ENCODE results near the gene HCCS. TPM values are rescaled to one million over a fixed set of nuclear protein-coding genes. Genes with fewer than 3 reads are reported as not detected.

Gene HCCS
- total RNA-seq, 1 experiment from 2014 or later = 28.2 TPM

GRCh38 chrX:11151799-11152559 is 40.8 kb downstream of the HCCS start:
- Histone ChIP-seq H3K27ac (ENCODE audit: low read depth, low read length) (no peak overlapping the region), H3K9ac (ENCODE audit: low read length) (no peak overlapping the region), H4K20me1 (ENCODE audit: insufficient read depth) (no peaks in the 10 kb centered on the region), H2AFZ (ENCODE audit: low read depth, low read length, poor library complexity, severe bottlenecking) (no peak overlapping the region), H3K4me1 (ENCODE audit: control insufficient read depth in 1 of 2, insufficient read depth in 2 of 2, low read length in 2 of 2) (no peaks in the 10 kb centered on the region), H3K4me2 (ENCODE audit: low read length) (no peak overlapping the region), H3K4me3 (replicated peaks in 1 of 2; ENCODE audit: low read depth in 1 of 2, low read length in 2 of 2) (no peak overlapping the region), H3K9me3 (ENCODE audit: control insufficient read depth in 1 of 2, insufficient read depth in 1 of 2, low read depth in 1 of 2, low read length in 2 of 2) (no peaks in the 10 kb centered on the region), H3K27me3 (ENCODE audit: insufficient read depth, low read length) (no peaks in the 10 kb centered on the region), H3K9me2 (ENCODE audit: insufficient read depth) (no peaks in the 10 kb centered on the region), H3K79me2 (ENCODE audit: insufficient read depth, low read length) (no peaks in the 10 kb centered on the region), H3K36me3 (ENCODE audit: control insufficient read depth in 1 of 2, insufficient read depth in 2 of 2, low read length in 2 of 2) (no peaks in the 10 kb centered on the region)
- intact Hi-C loops (cut with micrococcal nuclease) = no loop called here
- ChIA-PET POLR2A (no interaction called here), RAD21 (ENCODE audit: low non-redundant PET in 1 of 2, low total read pairs in 2 of 2, uncharacterized antibody in 2 of 2, unreplicated experiment in 2 of 2) (no interaction called here), CTCF (no interaction called here)
- DNase-seq (ENCODE audit: low read depth, low spot score) = no peak
- no TSS peak for BruUV-seq (replicated peaks)
- TF ChIP-seq POLR2A (IDR thresholded peaks at IDR 0.05; ENCODE audit: borderline replicate concordance, extremely low read depth, insufficient read depth, insufficient read length) (no peak), YY1 (IDR thresholded peaks at IDR 0.05; ENCODE audit: extremely low read depth, insufficient replicate concordance, low read depth, low read length) (no peak), EGR1 (IDR thresholded peaks at IDR 0.05; ENCODE audit: low read depth) (no peak), ATF3 (IDR thresholded peaks at IDR 0.05) (no peak), RAD21 (IDR thresholded peaks at IDR 0.05; ENCODE audit: low read depth) (no peak), TCF7L2 (IDR thresholded peaks at IDR 0.05; ENCODE audit: borderline replicate concordance, extremely low read depth, insufficient read depth, insufficient read length) (no peak), CEBPB (IDR thresholded peaks at IDR 0.05; ENCODE audit: low read depth) (no peak), EZH2 (IDR thresholded peaks at IDR 0.05) (no peak), ELF1 (IDR thresholded peaks at IDR 0.05; ENCODE audit: borderline replicate concordance, low read depth) (no peak), CBX3 (IDR thresholded peaks at IDR 0.05; ENCODE audit: low read depth) (no peak), FOSL1 (IDR thresholded peaks at IDR 0.05; ENCODE audit: low read depth) (no peak), ZNF274 (IDR thresholded peaks at IDR 0.05; ENCODE audit: low read depth, low read length) (no peak), SIN3A (IDR thresholded peaks at IDR 0.05; ENCODE audit: low read depth) (no peak), EZH2phosphoT487 (IDR thresholded peaks at IDR 0.05; ENCODE audit: borderline replicate concordance) (no peak), JUND (IDR thresholded peaks at IDR 0.05) (no peak), POLR2AphosphoS5 (IDR thresholded peaks at IDR 0.05; ENCODE audit: low read depth, low read length) (no peak)
- TF ChIP-seq, protein P1, sequence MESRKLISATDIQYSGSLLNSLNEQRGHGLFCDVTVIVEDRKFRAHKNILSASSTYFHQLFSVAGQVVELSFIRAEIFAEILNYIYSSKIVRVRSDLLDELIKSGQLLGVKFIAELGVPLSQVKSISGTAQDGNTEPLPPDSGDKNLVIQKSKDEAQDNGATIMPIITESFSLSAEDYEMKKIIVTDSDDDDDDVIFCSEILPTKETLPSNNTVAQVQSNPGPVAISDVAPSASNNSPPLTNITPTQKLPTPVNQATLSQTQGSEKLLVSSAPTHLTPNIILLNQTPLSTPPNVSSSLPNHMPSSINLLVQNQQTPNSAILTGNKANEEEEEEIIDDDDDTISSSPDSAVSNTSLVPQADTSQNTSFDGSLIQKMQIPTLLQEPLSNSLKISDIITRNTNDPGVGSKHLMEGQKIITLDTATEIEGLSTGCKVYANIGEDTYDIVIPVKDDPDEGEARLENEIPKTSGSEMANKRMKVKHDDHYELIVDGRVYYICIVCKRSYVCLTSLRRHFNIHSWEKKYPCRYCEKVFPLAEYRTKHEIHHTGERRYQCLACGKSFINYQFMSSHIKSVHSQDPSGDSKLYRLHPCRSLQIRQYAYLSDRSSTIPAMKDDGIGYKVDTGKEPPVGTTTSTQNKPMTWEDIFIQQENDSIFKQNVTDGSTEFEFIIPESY (IDR thresholded peaks at IDR 0.05; ENCODE audit: extremely low read depth, insufficient replicate concordance, low read length) = no peak
- TF ChIP-seq, protein P2, sequence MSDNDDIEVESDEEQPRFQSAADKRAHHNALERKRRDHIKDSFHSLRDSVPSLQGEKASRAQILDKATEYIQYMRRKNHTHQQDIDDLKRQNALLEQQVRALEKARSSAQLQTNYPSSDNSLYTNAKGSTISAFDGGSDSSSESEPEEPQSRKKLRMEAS (IDR thresholded peaks at IDR 0.05) = no peak
- no peak for ATAC-seq
